Prostate gland (tissue), 2 donors: ENCODE measurements around the gene SMTN.

Experiments
- POLR2A ChIP-seq: fragments of 450-650 bp; IDR thresholded peaks from one replicate; pipeline ENCODE4 v1.6.1; 2016; ENCODE audit warnings: antibody characterized with exemption, mild to moderate bottlenecking
- TF ChIP-seq, protein P1 (sequence below), 4 experiments: fragments of 200-600 bp in 2 of 4; fragments of 450-650 bp in 2 of 4; sonication (generic) in 2 of 4; IDR thresholded peaks; 1 replicate in 3 of 4; 2 replicates in 1 of 4; pipeline ENCODE4 v1.5.1; 2016 to 2019; ENCODE audit warnings: antibody characterized with exemption in 4 of 4, mild to moderate bottlenecking in 2 of 4, moderate library complexity in 2 of 4

DNA sequence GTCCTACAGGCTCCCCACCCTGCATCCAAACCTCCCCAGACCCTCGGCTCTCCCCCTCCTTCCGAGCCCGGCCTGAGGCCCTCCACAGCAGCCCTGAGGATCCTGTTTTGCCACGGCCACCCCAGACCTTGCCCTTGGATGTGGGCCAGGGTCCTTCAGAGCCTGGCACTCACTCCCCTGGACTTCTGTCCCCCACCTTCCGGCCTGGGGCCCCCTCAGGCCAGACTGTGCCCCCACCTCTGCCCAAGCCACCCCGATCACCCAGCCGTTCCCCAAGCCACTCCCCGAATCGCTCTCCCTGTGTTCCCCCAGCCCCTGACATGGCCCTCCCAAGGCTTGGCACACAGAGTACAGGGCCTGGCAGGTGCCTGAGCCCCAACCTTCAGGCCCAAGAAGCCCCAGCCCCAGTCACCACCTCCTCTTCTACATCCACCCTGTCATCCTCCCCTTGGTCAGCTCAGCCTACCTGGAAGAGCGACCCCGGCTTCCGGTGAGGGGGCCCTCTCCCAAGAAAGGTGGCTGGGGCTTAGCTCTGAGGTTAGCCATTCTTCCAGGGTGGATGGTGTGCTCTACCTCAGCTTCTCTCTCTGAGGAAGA is 44.5 kb downstream of the SMTN start:
- TF ChIP-seq, protein P1, sequence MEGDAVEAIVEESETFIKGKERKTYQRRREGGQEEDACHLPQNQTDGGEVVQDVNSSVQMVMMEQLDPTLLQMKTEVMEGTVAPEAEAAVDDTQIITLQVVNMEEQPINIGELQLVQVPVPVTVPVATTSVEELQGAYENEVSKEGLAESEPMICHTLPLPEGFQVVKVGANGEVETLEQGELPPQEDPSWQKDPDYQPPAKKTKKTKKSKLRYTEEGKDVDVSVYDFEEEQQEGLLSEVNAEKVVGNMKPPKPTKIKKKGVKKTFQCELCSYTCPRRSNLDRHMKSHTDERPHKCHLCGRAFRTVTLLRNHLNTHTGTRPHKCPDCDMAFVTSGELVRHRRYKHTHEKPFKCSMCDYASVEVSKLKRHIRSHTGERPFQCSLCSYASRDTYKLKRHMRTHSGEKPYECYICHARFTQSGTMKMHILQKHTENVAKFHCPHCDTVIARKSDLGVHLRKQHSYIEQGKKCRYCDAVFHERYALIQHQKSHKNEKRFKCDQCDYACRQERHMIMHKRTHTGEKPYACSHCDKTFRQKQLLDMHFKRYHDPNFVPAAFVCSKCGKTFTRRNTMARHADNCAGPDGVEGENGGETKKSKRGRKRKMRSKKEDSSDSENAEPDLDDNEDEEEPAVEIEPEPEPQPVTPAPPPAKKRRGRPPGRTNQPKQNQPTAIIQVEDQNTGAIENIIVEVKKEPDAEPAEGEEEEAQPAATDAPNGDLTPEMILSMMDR (IDR thresholded peaks at IDR 0.05): no peak
- no peak for TF ChIP-seq POLR2A
